ENCODE data around the gene FAM167B. TPM values are rescaled to one million over a fixed set of nuclear protein-coding genes. Genes with fewer than 3 reads are reported as not detected.

FAM167B gene
- polyA plus RNA-seq, 1 of the 3 experiments (the other 2 are of a cell fraction), result 1.2 TPM

- TF ChIP-seq REST (IDR thresholded peaks at IDR 0.05; ENCODE audit: low read depth, low read length) (0 out of 2 replicates have a peak, but pooled peaks have one; percentile 3), USF2 (IDR thresholded peaks at IDR 0.05; ENCODE audit: borderline replicate concordance, low read depth, low read length) (no peak), FOXM1 (IDR thresholded peaks at IDR 0.05; ENCODE audit: low read depth) (no peak), POLR2AphosphoS5 (IDR thresholded peaks at IDR 0.05; ENCODE audit: low read depth, low read length) (peak; percentile 93), NFIC (IDR thresholded peaks at IDR 0.05; ENCODE audit: borderline replicate concordance) (no peak), MAX (IDR thresholded peaks at IDR 0.05; ENCODE audit: low read depth) (peak; percentile 43; the same call in 1 of the 2 replicates), RAD21 (IDR thresholded peaks at IDR 0.05; ENCODE audit: low read length) (no peak), TCF12 (IDR thresholded peaks at IDR 0.05) (no peak), SMC3 (IDR thresholded peaks at IDR 0.05; ENCODE audit: low read depth, low read length) (no peak), MXI1 (IDR thresholded peaks at IDR 0.05; ENCODE audit: low read depth, low read length) (peak; percentile 82; the same call in 1 of the 2 replicates), GABPA (IDR thresholded peaks at IDR 0.05; ENCODE audit: low read depth) (no peak), RFX5 (IDR thresholded peaks at IDR 0.05; ENCODE audit: low read length) (no peak), RCOR1 (IDR thresholded peaks at IDR 0.05; ENCODE audit: low read length) (no peak), ELF1 (IDR thresholded peaks at IDR 0.05) (no peak), MEF2A (IDR thresholded peaks at IDR 0.05; ENCODE audit: borderline replicate concordance, low read depth) (no peak), CHD2 (IDR thresholded peaks at IDR 0.05; ENCODE audit: low read length, partially characterized antibody) (no peak), JUND (IDR thresholded peaks at IDR 0.05) (no peak), YY1 (IDR thresholded peaks at IDR 0.05; ENCODE audit: low read depth) (0 out of 2 replicates have a peak, but pooled peaks have one; percentile 36)
Observed at GRCh38 chr1:32205401-32206370, 41.3 kb upstream of the FAM167B start, which contains the start of gene IQCC (continued).
